HG03175 (cell line): ENCODE measurements around the gene FCGR3B.
"Not testable (repeated sequence)": the region's sequence is repeated elsewhere in the genome, so short reads cannot be mapped to it uniquely, and the experiment has no call there.

Experiments
- ATAC-seq: cut with Tn5 transposase; IDR thresholded peaks from one replicate; pipeline ENCODE4 v1.9.1; 2021; ENCODE audit warnings: mild to moderate bottlenecking, moderate library complexity; ENCODE audit not compliant: unreplicated experiment

FCGR3B gene

DNA sequence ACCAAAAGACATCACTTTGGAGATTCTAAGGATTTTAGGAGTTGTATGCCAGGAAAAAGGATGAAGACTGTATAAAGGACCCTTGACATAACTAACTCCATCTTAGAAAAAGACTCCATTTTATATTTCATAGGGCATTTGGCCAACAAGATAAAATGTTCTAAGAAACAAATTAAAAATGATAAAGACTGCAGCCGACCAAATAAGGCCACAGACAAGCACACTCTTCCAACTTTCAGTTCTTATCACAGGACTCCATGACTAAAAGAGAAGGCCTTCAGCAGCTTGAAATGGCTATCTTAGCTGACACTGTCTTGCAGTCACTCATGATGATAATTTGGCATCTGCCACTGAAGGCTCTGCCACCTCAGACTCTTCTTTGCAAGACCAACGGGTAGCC lies 8.2 kb upstream of the FCGR3B start:
- not testable (repeated sequence) for ATAC-seq

DNA sequence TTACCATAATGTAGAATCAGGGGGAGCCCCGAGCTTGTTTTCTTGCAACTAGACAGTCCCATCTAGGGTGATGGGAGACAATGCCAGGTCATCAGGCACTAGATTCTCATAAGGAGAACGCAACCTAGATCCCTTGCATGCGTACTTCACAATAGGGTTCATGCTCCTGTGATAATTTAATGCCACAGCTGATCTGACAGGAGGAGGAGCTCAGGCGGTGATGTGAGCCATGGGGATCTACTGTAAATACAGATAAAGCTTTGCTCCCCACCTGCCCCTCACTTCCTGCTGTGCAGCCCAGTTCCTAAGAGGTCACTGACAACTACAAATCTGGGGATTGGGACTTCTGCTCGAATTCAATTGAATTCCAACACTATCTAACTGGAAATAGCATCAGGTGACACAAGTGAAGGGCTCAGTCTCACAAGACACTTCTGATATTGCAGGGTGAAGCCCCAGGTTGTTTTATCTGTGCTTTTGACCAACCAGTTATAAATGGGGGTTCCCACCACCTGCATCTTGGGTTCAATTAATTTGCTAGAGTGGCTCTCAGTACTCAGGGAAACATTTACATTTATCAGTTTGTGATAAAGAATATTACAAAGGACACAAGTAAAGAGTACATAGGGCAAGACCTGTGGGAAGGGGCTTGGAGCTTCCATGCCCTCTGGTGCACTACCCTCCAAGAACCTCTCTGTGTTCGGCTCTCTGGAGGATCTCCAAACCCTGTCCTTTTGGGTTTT lies 7.4 kb upstream of the FCGR3B start:
- ATAC-seq, result not testable (repeated sequence)

DNA sequence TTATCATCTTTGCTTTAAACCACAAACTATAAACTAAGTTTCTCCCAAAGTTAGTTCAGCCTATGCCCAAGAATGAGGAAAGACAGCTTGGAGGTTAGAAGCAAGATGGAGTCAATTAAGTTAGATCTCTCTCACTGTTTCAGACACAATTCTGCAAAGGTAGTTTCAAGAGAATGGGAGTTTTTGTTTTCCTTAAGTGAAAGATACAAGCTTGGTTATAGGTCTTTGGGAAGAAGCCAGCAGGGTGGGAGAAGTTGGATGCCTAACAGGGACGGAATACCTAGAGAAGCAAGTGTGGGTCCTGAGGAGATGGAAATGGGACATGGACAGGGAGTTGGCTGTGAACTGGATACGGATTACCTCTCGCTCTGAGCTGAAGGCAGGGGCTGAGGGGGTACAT lies 6.0 kb upstream of the FCGR3B start:
- ATAC-seq, result not testable (repeated sequence)

DNA sequence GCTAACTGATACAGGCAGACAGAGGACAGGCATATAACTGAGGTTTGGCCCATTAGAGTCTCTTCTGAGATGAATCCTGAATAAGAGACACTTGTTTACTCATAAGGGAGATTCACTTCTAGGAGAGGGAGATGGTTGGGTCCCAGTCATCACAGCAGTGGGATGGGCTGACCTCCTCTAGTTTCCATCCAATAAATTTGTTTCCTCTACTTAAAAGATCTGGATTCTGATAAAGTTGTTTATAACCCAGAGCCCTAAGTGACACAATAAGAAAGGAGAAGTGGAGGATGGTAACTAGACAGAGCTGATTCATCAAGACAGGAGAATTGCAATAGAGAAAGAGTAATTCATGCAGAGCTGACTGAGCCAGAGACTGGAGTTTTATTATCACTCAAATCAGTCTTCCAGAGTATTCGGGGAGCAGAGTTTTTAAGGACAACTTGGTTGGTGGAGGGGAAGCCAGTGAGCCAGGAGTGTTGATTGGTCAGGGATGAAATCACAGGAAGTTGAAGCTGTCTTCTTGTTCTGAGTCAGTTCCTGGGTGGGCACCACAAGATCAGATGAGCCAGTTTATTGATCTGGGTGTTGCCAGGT lies 5.3 kb upstream of the FCGR3B start:
- not testable (repeated sequence) for ATAC-seq

DNA sequence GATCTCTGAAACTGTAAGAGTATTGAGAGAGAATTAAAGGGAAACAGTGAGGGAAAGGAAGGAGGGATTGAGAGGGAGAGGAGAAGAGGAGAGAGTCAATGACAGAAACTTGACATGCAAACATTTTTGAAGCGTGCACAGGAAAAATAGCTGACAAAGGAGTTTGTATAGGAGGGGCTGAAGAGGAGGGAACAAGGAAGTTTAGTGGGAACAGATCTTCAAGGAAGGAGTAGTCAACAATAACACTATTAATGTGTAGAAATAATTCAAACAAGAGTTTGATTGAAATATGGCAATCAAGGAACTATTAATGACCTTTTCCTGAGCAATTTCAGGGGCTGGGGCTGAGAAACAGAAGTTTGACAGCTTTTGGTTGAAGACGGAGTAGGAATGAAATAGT lies 4.0 kb upstream of the FCGR3B start:
- ATAC-seq, result not testable (repeated sequence)

DNA sequence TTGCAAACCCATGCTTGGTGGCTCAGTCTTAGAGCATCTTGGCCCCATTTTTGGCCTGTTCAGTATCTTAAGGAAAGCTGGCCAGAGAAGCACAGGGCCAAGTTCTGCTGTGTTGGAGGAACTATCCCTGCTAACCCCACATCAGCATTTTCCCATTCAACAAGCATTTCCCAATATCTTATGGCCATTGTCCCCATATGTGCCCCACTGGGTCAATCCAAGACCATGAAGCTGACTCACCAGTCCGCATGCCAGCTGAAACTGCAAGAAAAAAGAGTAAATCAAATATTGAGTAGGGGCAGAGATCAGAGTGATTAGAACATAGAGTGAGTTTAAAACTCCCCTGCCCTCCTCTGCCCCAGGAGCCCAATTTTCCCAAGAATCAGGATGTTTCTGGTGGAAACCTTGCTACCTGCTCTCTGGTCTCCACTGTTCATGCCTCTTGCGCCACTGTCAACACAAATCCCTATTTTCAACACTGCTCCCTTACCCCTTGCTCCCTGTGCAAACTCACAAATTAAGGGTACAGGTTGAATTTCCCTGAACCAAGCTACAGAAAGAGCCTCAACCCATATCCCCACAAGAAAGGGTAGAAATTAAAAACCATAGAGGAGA lies 741 bp downstream of the FCGR3B start:
- ATAC-seq, result not testable (repeated sequence)

DNA sequence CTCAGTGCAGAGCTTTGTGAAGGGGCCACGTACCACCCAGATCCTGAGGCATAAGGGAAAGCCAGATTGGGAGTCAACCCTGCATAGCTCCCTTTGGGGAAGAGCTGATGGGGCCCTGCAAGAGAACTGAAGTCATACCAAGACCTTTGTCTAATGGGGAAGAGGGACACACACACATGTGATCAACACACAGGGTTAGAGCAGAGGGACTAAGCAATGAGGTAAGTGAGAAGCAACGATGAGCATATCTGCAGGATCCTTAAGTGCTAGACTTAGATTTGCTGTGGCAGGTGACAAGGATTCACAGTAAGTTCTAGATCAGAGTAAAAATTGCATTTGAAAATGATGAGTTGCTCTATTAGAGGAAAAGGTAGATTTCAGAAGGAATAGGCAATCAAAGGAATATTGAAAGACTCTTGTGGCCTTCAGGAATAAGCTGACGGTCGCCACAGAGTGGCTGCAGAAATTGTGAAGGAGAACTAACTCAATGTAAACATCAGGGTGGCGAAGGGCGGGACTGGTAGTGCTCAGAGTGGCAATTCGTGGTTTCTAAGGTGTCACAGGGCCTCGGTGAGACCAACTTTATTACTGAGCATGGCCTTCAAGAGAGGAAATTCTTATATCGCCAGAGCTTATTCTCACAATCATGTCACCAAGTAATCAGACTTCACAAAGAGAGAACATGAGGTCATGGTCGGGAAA lies 4.4 kb downstream of the FCGR3B start:
- not testable (repeated sequence) for ATAC-seq

DNA sequence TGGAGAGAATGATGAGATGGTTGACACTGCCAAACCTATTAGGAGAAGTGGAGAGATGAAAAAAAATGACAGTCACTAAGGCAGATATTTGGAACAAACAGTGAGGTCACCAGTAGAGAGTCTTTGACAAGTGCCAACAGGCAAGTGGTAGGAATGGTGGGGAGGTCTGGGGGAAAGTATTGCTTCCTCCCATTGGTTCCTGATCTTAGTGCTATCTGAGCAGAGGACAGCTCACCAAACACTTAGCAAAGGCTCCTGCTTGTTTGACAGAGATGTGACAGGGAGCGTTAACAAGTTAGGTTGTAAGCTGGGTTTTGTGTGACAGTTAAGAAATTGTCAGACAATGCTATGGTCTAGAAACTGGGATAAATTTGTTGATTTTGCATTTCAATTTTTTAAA lies 6.4 kb downstream of the FCGR3B start:
- not testable (repeated sequence) for ATAC-seq

DNA sequence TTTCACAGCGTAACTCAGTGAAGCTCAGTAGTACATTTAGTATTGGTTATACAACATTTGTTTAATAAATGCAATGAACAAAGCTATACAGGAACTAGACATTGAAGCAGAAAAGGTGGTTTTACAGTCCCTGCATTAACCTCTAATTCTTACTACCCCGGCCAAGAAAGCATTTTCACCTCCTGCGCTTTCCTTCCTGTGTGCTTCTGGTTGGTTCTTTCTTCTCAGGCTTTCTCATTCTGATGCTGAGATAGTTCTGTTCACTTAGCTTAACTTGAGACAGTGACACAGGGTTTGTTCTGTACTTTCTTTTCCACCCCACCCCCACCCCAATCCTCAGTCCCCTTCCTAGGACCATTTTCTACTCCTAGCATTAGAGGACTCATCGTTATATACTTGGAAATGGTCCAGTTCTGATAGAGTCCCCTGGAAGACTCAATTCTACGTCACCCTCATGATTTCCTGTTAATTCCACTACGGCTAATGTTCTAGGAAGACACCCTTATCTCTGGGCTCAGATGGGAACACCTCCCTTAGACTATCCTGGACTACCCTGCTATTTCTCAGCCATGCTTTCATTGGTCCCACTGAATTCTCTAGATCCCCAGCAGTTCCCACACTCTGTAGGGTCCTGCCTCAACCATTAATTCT lies 7.5 kb downstream of the FCGR3B start:
- peak; percentile 44 for ATAC-seq

DNA sequence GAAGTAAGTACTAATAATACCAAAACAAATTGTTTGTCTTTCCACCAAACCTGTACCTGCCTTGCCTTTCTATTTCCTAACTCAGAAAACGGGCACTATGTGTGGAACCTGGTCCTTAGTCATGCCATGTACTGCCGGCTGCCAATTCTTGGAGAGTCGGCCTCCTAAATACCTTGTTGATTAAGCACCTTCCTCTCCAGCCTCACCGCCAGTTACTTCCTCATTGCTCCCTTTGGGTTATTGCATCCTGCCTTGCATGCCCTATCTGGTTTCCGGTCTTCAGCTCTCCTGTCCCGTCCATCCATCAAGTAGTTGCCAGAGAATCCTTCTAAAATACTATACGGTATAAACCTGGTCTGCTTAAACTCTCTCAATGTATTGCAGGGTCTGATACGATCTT lies 8.9 kb downstream of the FCGR3B start:
- ATAC-seq, result peak; percentile 23

DNA sequence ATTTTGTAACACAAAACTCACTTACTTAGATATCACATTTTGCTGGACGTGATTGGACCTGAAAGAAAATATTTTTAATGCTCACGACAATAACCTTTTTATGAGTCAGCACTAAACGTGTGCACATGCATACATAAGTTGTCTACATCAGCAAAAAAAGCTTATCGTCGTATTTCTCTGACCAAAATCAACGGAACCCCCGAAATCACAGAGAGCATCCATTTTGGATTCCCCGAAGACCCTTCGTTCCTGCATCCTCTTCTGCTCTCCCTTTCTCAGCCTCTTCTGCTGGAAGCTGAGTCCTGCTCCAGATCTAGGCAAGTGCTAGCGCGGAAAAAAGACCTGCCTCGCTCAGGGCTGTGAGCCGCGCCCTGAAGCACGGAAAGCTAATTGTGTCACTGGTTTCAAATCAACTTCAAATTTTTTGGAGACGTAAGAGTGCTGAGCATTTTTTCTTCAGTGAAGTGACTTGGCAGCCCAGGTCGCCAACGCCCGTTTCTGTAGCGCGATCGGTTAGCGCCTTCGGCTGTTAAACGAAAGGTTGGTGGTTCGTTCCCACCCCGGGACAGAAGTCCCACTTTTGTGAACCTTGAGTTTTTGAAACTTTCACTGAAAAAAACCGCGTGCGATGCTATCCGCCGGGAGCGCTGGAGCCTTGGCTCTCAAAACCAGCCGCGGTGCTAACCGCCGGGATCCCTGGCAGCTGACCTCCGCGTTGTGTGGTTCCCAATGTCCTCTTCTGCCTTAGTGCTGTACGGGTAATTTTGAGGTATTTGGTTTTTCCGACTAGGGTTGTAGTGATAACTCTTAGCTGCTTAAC lies 9.6 kb downstream of the FCGR3B start:
- ATAC-seq, result peak; percentile 50

DNA sequence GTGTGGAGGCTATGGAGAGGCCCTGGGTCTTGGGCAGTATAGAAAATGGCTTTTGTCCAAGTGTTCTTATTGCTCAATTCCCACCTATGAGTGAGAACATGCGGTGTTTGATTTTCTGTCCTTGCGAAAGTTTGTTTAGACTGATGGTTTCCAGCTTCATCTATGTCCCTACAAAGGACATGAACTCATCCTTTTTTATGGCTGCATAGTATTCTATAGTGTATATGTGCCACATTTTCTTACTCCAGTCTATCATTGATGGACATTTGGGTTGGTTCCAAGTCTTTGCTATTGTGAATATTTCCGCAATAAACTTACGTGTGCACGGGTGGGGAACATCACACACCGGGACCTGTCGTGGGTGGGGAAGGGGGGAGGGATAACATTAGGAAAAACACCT lies 10.6 kb downstream of the FCGR3B start:
- not testable (repeated sequence) for ATAC-seq

DNA sequence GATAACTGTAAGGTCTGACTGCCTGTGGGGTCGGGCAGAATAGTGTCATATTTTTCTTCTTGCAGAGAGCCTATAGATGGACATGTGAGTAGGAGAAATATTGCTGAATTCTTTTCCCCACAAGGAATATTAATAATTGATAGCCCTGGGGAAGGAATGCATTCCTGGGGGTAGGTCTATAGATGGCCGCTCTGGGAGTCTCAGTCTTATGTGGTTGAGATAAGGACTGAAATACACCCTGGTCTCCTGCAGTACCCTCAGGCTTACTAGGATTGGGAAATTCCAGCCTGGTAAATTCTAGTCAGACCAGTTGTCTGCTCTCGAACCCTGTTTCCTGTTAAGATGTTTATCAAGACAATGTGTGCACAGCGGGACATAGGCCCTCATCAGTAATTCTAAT lies 12.5 kb downstream of the FCGR3B start:
- ATAC-seq, result not testable (repeated sequence)

DNA sequence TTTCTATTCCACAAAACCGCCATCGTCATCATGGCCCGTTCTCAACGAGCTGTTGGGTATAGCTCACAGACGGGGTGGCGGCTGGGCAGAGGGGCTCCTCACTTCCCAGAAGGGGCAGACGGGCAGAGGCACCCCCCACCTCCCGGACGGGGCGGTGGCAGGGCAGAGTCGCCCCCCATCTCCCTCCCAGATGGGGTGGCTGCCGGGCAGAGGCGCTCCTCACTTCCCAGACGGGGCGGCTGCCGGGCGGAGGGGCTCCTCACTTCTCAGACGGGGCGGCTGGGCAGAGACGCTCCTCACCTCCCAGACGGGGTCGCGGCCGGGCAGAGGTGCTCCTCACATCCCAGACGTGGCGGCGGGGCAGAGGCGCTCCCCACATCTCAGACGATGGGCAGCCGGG lies 14.6 kb downstream of the FCGR3B start:
- not testable (repeated sequence) for ATAC-seq

DNA sequence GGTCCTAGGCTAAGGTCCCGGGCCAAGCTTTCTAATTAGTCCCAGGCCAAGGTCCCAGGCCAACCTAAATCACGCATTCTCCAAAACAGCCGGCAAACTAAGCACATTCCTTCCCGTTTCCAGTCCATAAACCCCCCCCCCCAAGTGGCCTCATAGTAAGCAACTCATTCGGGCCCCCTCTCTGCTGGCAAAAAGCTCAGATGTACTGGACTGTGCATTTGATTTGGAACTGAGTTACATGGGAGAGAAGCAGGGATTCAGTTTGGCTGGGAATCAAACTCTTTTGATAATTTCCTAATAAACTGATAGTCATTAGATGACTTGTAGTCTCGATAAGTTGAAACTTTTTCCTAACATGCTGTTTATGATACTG lies 17.8 kb downstream of the FCGR3B start:
- not testable (repeated sequence) for ATAC-seq

DNA sequence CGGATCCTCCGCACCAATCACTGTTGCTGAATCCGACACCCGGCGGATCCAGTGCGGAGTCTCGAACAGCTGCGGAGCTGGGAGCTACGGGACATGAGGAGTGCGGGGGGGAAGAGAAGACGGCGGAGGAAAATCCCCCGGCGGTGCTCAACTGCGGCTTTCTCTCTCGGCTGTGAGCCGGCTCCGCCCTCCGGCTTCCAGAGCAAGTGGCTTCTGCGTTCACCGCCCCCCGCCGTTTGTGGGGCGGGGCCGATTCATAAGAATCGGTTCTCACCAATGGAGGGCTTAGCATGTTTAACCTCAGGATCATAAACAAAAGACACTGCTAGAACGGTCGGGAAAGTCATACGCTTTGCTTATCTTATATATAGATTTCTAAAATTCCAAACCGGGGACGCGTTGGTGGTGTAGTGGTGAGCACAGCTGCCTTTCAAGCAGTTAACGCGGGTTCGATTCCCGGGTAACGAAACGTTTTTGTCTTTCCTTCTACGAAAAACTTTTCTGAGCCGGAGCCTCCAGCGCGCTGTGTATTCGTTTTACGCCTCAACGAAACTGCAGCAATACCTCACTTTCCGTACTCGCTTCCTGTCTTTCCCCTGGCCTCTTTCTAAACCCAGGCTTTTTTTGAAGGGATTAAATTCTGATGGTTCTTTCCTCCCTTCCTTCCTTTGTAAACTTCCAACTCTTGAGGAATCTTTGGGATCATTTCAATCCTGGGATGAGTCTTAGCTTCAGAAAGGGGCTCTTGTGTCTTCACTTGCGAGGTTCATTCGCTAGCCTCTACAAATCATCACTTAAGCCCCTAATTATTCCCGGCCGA lies 18.4 kb downstream of the FCGR3B start:
- ATAC-seq, result peak; percentile 93

DNA sequence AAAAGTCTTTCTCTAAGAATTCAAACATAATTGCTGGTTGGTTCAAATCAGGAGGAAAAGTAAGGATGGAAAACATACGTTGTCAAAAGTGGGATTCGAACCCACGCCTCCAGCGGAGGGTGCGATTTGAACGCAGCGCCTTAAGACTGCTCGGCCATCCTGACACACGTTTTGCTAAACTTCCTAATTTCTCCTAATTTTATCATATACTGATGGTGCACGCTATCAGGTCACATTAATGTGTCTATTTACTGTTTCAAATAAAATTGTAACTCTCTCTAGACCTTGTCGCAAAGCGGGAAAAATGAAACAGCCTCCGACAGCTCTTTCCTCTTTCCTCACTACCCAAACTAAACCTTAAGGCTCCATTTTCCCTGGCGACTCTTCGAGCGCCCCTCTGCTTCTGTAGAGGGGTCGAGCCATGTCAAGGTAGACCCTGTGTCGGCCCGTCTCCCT lies 19.1 kb downstream of the FCGR3B start:
- ATAC-seq, result not testable (repeated sequence)

DNA sequence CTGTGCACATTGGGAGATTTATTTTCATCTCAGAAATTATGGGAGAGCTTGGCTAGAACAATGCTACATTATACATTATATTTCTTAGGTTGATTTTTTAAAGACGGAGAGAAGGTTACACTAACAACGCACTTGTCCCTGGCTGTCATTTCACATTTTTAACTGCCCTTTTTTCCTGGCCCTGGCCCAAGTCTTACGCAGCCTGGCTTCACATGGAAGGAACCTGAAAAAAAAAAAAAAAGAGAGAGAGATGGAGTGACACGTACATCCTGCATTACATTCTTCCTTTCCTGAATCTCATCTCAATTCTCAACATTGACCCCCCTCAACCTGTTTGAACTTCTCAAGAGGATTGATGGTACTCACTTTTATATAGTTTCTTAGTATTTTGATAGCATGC lies 20.8 kb downstream of the FCGR3B start:
- not testable (repeated sequence) for ATAC-seq
